Amygdala (tissue), 56 donors: Measurements from ENCODE around the gene BTBD8.
"Not testable (repeated sequence)": the region's sequence is repeated elsewhere in the genome, so short reads cannot be mapped to it uniquely, and the experiment has no call there.

Source experiments
- DNase-seq, 56 donors: peaks; one replicate each; lab custom pipeline; 2025; lab: John Stamatoyannopoulos, UW

The BTBD8 gene

DNA sequence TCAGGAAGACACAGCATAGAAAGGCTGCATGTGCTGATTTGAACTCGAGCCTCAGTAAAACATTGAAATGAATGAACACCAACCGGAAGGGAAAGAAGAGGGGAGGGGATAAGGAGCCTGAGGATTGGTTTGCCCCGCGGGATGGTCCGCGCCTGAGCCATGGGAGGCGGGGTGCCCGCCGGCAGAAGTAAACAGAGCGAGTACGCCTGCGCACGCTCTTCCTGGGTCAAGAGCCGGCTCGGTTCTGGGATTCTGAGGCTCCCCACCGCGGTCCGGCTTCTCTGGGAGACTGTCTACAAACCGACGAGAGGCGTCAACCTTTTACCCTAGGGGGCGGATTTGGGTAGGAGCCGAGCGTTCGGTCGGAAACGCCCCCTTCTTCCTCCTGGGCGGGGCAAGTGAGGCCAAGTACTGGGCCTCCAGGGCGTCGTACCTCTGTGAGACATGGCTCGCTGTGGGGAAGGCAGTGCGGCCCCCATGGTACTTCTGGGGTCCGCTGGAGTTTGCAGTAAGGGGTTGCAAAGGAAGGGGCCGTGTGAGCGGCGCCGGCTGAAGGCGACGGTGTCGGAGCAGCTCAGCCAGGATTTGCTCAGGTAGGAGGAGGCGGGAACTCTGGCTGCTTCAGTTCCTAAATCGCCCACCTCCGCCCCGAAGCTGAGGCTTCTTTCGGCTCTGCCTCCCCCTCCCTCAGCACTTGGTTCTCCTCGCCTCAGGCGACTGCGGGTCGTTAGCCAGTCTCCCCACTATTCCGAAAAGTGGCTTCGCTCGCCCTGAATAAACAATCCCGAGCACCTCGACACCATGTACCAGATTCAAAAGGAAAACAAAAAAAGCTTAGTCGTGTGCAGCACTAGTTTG is at the start of gene BTBD8:
Gene BTBD8, plus strand, starts transcription at position 218 of the 858 bp plus-strand sequence. Its CDS starts 227 bp downstream, at position 445.
- DNase-seq = peak; percentile 37 to 88 (median 66)

DNA sequence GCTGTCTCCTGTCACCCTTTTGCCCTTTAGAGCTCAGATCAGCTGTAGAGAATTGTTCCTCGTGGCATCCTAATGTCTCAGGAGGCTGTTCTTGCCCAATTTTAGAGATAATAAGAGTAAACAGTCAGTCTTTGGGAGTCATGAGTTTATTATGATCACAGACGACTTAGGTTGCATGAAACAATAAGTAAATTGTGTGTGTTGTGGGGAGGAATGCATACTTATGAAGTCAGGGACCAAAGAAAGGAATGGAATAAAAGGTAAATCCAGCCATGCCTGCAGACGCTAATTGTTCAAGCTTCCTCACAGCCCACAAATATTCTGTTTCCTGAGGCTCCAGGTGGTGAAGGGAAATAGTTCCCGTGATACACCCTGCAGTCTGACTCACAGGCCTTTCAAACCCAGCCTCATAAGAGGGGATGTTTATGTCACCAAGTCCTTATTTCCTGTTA is 49.5 kb upstream of the BTBD8 start:
- DNase-seq = peak in 3 of 56 donors; percentile 2 to 33 (median 32)

DNA sequence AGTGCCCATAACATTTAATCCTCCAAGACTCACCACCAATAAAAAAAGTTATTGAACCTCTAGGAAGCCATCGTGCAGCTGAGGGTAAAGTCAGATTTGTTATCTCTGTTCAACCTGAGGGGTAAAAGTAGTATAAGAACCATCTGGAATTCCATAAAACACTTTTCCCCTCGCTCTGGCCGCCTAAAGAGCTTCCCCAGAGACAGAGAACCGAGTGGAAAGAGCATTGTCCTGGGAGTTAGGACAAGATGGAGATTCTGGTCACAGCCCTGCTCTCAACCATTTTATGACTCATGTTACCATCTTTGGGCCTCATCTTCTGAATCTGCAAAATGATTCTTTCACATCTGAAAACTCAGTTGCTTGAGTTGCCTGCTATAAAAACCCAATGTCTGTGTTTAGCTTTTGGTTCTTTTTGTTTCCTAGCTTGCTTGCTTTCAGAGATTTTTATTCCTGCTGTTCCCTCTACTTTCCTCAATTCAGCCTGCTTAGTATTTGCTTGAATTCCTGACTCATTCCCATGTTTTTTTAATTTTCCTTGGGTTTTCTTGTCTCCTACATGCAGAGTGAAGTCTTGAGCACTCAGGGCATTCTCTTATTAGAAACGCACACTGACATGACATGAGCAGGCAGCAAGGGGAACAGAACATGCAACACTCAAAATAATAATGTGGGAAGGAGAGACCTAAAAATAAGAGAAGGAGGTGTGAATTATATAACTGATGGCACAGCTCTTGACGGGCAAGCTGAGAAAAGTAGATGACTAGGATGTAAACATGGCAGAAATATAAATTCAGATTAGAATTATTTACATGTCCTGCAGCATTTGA is 48.6 kb upstream of the BTBD8 start:
- DNase-seq = peak in 3 of 56 donors; percentile 2 to 29 (median 15)

DNA sequence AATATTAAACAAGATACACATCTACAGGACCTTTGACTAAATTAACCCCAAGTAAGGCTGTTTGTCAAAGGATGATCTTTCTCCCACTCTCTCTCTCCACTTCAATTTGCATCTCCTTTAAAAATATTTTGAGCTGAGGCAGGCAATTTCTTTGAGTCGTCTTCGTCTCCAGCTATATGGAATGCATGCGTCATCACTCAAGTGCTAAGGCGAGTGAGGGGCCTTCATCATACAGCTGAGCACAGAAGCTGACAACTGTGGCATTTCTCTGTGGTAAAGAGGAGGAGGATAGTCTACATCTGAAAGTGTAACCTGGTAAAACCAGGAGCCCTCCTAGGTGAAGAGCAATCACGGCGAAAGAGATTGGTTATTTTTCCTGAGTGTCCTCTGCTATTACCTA is 42.7 kb upstream of the BTBD8 start:
- no peak for DNase-seq

DNA sequence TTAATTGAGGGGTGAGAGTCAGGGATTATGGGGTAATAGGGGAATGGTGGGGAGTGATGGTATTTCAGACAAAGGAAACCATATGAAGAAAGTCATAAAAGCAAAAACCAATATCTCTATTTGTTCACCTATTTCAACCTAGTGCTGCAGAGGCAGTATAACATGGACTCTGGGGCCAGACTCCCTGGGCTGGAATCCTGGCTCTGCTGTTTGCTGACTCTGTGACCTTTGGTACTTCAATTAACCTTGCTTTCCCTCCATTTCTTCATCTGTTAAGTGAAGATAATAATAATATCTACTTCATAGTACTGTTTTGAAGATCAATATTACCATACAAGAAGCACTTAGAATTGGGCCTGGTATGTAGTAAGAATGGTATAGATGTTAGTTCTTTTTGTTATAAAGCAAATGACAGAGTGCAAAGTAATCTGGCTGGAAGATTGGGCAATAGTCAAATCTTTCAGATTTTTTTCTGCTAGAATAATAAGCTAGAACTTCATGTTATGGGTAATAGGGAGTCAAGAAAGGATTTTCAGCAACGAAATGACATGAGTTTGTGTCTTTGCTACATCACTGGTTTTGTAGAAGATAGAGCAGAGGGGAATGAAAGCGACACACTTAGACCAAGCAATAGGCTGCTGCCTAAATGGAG is 41.3 kb upstream of the BTBD8 start:
- DNase-seq = no peak

DNA sequence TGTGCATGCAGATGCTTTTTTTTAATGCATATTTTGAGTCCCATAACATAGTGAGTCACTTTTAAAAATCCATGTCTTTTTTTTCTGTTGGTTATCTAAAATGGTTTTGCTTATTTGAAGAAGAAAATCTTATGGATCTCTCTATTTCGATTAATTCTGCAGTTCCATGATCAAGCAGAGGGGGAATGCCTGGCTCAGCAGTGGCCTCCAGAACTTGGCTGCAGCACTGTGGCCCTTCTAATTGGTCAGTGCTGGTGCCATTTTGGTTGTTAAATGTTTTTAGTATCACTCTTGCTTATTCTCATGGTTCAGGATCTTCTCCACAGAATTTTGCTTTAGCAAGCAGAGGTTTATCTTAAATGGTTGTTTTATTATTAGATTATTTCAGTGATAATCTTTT is 39.2 kb upstream of the BTBD8 start:
- DNase-seq = no peak

DNA sequence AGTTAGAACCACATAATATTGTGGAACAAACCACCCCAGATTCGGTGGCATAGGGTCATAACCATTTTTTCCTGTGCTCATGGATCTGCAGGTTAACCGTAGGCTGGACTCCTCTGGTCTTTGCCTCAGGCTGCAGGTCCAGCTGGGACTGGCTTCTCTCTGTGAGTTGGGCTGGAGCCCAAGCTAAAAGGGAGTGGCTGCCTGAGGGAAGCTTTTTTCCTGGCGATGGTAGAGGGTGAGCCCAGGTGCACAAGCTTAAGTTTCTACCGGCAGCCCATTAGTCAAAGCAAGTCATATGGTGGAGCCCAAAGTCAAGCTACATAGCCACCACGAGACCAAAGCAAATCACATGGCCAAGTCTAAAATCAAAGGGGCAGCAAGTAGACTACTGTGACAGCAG is 36.5 kb upstream of the BTBD8 start:
- DNase-seq = no peak

DNA sequence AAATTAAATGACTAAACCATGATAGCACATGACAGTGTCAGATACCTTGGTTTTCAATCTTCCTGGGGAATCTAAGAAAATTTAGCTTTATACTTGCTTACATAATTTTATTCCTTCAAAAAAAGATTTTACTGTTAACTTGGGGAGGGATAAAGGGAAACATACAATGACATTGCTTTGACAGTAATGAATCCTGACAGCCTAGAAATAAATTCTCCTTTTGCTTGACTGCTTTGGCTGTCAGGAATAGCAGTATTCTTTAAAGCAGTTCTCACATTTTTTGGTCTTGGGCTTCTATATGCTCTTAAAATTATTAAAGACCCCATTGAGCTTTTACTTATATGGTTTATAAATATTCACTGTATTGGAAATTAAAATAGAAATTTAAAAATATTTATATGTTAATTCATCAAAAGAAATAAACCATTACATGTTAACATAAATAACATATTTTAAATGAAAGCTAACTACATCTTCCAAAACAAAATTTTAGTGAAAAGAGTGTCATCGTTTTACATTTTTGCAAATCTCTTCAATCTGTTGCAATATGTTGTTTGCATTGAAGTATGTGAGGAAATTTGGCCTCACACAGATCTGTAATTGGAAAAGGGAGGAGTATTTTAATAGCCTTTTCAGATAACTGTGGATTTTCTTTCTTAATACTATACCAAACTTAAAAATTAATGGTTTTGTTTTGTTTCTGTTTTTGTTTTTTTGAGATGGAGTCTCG is 34.2 kb upstream of the BTBD8 start:
- no peak for DNase-seq

DNA sequence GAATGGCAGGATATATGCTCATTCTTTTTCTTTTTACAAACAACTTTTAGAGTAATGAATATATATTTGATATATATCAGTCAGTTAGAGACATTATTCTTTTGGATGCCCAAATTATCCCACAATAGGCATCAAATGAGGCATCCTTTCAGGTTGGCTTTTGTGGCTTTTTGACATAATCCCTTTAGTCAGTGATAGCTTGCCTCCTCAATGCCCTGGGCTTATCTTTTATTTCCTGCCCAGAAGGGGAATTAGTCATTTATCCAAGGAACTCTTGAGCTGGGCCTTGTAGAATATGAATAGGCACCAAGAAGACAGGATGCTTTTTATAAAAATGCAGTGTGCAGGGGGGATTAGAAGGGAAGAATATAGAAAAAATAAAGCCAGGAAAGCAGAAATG is 28.2 kb upstream of the BTBD8 start:
- DNase-seq = no peak

DNA sequence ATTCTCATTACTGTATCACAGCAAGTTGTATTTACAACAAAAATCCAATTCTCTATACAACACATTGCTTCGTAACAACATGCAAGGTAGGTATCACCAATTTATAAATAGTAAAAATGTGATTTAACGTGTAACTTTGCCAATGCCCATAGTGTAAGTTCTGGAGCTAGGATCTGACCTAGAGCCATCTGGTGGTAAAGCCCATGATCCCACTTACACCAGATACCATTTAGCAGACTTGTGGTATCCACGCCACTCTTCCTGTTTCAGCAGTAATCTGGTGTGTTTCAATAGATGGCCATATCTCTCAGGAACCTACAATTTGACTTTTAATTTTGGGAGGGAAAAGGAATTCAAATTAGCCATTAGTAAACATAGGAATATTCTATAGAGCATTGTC is 15.1 kb upstream of the BTBD8 start:
- no peak for DNase-seq

DNA sequence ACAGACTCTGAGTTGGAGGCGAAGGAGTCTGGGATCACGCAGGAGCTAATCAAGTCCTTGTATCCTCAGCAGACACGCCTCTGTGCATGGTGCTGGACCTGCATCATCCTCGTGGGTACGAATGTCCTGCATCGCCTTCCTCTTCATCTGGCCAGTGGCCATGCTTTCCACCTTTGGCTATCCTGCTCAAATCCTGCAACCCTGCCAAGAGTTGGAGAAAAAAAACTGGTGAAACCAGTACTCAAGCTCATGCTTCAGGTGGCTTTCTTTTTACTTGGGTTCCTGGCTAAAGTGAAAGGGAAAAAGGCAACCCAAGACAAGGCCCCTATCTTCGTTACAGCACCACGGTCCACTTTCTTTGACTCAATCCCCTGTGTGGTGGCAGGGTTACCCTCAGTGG is 13.8 kb upstream of the BTBD8 start:
- DNase-seq = no peak

DNA sequence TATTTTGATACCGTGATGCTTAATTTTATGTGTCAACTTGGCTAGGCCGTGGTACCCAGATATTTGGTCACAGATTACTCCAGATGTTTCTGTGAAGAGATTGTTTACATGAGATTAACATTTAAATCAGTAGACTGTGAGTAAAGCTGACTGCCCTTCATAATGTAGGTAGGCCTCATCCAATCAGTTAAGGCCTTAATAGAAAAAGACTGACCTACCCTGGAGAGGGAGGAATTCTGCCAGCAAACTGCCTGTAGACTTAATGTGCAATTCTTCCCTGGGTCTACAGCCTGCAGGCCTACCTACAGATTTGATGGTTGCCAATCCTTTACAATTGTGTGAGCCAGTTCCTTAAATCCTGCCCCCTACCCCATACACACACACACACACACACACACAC is 9.3 kb upstream of the BTBD8 start:
- no peak for DNase-seq

DNA sequence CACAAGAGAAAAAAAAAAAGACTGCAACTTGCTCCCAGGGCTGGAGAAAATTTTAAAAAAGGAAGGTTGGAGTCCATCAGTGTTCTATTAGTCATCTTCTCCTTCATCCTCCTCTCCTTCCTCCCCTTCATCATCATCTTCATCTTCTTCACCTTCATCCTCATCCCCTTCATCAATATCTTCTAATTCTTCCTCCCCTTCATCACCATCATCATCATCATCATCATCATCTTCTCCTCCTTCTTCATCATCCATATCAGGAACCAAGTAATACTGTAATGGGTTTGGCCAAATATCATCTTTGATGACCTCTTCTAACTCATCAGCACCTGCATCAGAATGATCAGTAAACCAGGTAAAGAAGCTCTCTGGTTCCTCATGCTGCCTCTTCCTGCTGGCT is 5.7 kb upstream of the BTBD8 start:
- DNase-seq = not testable (repeated sequence)

DNA sequence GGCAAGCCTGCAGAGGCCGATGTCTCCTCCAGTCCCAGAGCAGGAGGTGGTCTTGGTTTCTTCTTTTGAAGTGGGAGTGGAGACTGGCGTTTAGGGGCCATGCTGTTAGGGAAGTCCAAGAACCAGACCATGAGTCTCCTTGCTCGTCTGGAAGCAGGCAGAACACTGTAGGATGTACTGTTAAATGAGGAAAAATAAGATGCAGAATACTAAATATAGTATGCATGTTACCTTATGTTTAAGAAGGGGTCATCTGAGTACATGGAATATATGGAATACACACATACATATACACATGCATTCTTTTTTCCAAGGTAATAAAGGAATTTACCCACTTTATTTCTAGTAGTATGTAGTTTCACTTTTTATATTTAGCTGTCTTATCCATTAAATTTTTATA is 4.8 kb upstream of the BTBD8 start, which contains the start of gene SETSIP:
Gene SETSIP, minus strand, starts transcription at position 101 of the 400 bp plus-strand sequence. Its CDS starts 0 bp downstream, at position 101.
- no peak for DNase-seq

DNA sequence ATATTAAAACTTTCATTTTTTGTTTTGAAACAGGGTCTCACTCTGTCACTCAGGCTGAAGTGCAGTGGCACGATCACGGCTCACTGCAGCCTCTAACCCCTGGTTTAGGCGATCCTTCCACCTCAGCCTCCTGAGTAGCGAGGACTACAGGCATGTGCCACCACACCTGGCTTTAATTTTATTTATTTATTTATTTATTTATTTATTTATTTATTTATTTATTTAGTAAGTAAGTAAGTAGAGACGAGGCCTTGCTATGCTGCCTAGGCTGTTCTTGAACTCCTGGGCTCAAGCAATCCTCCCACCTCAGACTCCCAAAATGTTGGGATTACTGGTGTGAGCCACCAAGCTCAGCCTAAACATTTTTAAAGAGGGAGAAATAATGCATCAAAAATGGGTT is 3.8 kb upstream of the BTBD8 start:
- no peak for DNase-seq

DNA sequence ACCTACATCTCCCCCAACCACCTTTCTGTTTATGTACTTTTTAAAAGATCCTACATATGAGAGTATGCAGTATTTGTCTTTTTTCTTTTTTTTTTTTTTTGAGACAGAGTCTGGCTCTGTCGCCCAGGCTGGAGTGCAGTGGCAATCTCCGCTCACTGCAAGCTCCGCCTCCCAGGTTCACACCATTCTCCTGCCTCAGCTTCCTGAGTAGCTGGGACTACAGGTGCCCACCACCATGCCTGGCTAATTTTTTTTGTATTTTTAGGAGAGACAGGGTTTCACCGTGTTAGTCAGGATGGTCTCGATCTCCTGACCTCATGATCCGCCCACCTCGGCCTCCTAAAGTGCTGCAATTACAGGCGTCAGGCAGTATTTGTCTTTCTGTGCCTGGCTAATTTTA is 2.1 kb upstream of the BTBD8 start:
- DNase-seq = not testable (repeated sequence)

DNA sequence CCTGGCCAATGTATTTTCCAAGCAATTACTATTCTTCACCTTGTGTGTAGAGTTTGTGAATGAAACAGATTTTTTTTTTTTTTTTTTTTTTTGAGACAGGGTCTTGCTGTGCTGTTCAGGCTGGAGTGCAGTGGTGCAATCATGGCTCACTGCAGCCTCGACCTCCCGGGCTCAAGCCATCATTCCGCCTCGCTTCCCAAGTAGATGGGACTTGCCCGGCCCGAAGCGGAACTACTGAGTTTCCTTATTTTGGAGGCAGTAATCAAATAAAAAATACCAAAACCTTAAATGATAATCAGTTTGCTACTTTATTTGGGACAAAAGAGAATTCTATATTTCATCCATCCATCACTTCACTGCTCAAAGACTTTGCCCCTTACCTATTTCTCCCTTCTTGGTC is 704 bp upstream of the BTBD8 start:
- DNase-seq = no peak

DNA sequence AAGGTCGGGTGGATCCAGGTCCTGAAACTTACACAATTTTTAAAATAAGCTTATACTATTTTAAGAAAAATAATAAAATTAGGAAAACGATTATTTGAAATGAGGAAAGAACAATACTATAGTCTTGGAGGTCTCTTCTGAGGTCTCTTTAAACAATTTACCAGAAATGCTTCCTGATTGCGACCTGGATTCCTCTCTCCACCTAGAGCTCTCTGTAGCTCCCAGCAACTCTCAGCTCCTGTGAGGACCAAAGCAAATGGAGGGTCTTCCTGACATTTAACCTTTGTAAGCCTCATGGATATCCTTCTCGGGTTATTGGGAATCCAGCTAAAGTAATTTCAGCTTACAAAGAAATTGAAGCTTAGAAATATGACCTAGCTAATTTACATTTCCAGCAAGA is 886 bp downstream of the BTBD8 start:
- DNase-seq = no peak

DNA sequence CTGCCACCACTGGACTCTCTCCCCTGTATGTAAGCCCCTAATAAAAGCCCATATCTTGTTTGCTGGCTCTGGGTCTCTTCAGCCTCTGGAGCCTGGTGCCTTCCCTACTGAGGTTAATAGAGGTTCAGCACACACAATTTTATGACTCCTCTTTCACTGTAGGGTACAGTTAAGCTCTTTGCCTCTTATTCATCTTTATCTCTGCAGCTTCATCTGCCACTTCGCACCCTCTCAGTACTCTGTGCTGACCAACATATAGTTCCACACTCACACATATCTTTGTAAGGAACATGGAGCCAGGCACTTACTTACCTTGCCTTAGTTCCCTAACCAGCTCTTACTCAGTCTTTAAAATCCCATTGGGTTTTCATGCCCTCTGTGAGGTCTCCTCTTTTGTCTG is 4.5 kb downstream of the BTBD8 start:
- no peak for DNase-seq

DNA sequence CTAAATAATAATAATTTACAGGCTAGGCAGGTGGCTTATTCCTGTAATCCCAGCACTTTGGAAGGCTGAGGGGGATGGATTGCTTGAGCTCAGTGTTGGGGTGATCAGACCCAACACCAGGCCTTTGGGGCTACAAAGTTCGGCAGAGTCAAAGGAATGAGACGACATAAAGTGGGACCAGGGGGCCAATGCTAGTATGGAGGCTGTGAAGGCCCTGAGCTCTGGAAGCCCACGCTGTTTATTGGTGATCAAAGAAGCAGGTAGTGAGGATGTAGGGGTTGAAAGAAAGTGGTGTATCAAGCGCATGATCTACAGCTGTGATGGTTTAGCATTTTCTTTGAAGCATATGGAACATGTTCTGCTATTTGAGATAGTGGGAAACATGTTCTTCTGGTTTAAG is 5.6 kb downstream of the BTBD8 start:
- DNase-seq = no peak
